Endodermal cell (in vitro differentiated cells): Measurements from ENCODE around the gene SLC44A1. TPM values are rescaled to one million over a fixed set of nuclear protein-coding genes. Genes with fewer than 3 reads are reported as not detected.

Source experiments
- DNase-seq: peaks from one replicate; pipeline ENCODE4 v3.0.0-alpha.2; 2017
- H3K27ac ChIP-seq: 2 replicates; pipeline ENCODE4 v1.5.1; 2013; ENCODE audit warnings: mild to moderate bottlenecking, low read depth, low read length, moderate library complexity
- H3K27me3 ChIP-seq: 2 replicates; pipeline ENCODE4 v1.6.1; 2013; ENCODE audit warnings: mild to moderate bottlenecking, low read length, moderate library complexity; ENCODE audit not compliant: insufficient read depth, control insufficient read depth, poor library complexity, severe bottlenecking
- H3K36me3 ChIP-seq: 2 replicates; pipeline ENCODE4 v1.7.0; 2013; ENCODE audit warnings: mild to moderate bottlenecking, low read length, moderate library complexity; ENCODE audit not compliant: control insufficient read depth, insufficient read depth
- H3K4me1 ChIP-seq: one replicate; pipeline ENCODE4 v1.7.0; 2013; ENCODE audit warnings: low read length; ENCODE audit not compliant: control insufficient read depth, insufficient read depth
- H3K4me3 ChIP-seq: 2 replicates; pipeline ENCODE4 v1.5.1; 2013; ENCODE audit warnings: mild to moderate bottlenecking, low read length, moderate library complexity
- H3K9ac ChIP-seq: 2 replicates; pipeline ENCODE4 v1.6.1; 2013; ENCODE audit warnings: mild to moderate bottlenecking, low read length, moderate library complexity; ENCODE audit not compliant: poor library complexity, severe bottlenecking; ENCODE audit errors: extremely low read depth
- H3K9me3 ChIP-seq: 2 replicates; pipeline ENCODE4 v1.6.1; 2013; ENCODE audit warnings: mild to moderate bottlenecking, low read length, moderate library complexity; ENCODE audit not compliant: control insufficient read depth
- H3K27ac Mint-ChIP-seq: 2 replicates; pipeline ENCODE4 v1.8.0; 2020; ENCODE audit warnings: mixed read lengths
- H3K27me3 Mint-ChIP-seq: 2 replicates; pipeline ENCODE4 v1.8.0; 2021; ENCODE audit warnings: mild to moderate bottlenecking, mixed read lengths; ENCODE audit not compliant: insufficient read depth
- H3K36me3 Mint-ChIP-seq: 2 replicates; pipeline ENCODE4 v1.8.0; 2020; ENCODE audit warnings: low read depth, mixed read lengths
- H3K4me1 Mint-ChIP-seq: 2 replicates; pipeline ENCODE4 v1.8.0; 2020; ENCODE audit warnings: mixed read lengths
- H3K4me3 Mint-ChIP-seq: 2 replicates; pipeline ENCODE4 v1.8.0; 2020; ENCODE audit warnings: mild to moderate bottlenecking, moderate library complexity, mixed read lengths
- H3K9me3 Mint-ChIP-seq: 2 replicates; pipeline ENCODE4 v1.8.0; 2020; ENCODE audit warnings: mild to moderate bottlenecking, mixed read lengths
- WGBS, 2 experiments: methylation state at CpG; one replicate each; pipeline versions ENCODE4 v1.1.5 to v1.1.7; 2013; ENCODE audit warnings: missing lambda C conversion rate in 2 of 2, mixed read lengths in 1 of 2; ENCODE audit not compliant: insufficient coverage in 1 of 2, insufficient read length in 1 of 2; 5-methylcytosine and 5-hydroxymethylcytosine counted together
- total RNA-seq, 2 donors: library from RNA; stranded (reverse); fragmentation: NEBNext Ultra II Directional in 1 of 2; extraction: Animal tissue kit (Norgen Biotek cat#: 25700) in 1 of 2; gene quantifications; 2 replicates in 1 of 2; 3 replicates in 1 of 2; pipeline ENCODE4 v1.2.1, GENCODE V29; 2021
- TF ChIP-seq, protein P1 (sequence below): fragments of 200-600 bp; sonication (generic); conservative IDR thresholded peaks from 2 replicates; pipeline ENCODE4 v1.5.0; 2021; ENCODE audit warnings: antibody characterized with exemption, mild to moderate bottlenecking

Gene SLC44A1
- total RNA-seq, 2 donors from 2014 or later = 69.7 to 73.4 TPM

DNA sequence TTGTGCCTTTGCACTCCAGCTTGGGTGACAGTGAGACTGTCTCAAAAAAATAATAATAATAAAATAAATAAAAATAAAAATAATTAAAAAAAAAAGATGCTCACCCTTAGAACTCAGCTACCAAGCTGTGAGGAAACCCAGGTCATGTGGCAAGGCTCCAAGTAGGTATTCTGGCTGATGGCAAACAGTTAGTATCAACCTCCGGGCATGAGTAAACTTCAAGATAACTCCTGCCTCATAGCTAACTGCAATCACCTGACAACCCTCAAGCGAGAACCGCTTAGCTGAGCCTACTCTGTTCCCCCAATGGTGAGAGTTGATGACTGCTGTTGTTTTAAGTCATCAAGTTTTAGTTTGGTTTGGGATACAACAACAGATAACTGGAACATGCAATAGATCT, 6.1 kb upstream of the SLC44A1 start:
- H3K9me3 Mint-ChIP-seq = no peaks in the 10 kb centered on the region
- no peak overlapping the region for H3K27ac Mint-ChIP-seq
- H3K9me3 ChIP-seq = no peaks in the 10 kb centered on the region
- H3K27me3 Mint-ChIP-seq = no peaks in the 10 kb centered on the region
- no peak overlapping the region for H3K4me3 ChIP-seq
- H3K4me3 Mint-ChIP-seq = no peak overlapping the region
- H3K4me1 ChIP-seq = peaks cover 10% of the 10 kb centered on the region
- 90 to 100% methylated on average over 1 to 3 of the region's 3 CpGs for WGBS, 2 experiments
- TF ChIP-seq, protein P1, sequence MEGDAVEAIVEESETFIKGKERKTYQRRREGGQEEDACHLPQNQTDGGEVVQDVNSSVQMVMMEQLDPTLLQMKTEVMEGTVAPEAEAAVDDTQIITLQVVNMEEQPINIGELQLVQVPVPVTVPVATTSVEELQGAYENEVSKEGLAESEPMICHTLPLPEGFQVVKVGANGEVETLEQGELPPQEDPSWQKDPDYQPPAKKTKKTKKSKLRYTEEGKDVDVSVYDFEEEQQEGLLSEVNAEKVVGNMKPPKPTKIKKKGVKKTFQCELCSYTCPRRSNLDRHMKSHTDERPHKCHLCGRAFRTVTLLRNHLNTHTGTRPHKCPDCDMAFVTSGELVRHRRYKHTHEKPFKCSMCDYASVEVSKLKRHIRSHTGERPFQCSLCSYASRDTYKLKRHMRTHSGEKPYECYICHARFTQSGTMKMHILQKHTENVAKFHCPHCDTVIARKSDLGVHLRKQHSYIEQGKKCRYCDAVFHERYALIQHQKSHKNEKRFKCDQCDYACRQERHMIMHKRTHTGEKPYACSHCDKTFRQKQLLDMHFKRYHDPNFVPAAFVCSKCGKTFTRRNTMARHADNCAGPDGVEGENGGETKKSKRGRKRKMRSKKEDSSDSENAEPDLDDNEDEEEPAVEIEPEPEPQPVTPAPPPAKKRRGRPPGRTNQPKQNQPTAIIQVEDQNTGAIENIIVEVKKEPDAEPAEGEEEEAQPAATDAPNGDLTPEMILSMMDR = no peak
- no peaks in the 10 kb centered on the region for H3K27me3 ChIP-seq
- no peak overlapping the region for H3K27ac ChIP-seq
- no peak overlapping the region for H3K9ac ChIP-seq
- H3K36me3 ChIP-seq = no peaks in the 10 kb centered on the region
- no peak for DNase-seq
- H3K36me3 Mint-ChIP-seq = no peaks in the 10 kb centered on the region
- peaks cover 31% of the 10 kb centered on the region for H3K4me1 Mint-ChIP-seq

DNA sequence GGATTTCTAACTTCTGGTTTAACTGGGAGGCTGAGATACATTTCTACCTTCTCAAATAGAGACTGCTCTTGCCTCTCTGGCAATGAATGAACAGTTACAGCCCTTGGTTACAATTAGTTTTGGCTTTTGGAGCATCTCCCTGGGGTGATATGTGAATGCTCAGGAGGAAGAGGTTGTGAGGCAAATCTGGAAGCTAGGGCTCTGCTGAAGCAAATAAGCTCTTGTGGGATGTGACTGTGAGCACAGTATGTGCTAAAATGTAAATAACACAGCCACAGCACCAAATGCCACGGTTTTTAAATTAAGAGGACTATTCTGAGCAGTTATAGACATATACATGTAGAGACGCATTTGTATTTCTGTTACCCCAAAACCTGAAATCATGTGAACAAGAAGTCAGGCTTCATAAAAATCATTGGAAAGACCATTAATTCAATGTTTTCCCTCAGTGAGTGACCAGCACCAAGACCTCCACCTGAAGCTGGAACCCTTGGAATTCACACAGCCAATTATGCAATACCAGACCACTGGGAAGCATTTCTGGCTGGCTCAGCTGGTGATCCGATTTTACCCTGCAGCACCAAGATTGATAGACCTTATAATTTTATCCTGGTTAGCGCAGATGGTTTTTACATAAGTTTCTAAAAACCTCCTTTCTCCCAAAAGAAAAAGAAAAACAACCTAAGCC, 3.0 kb upstream of the SLC44A1 start:
- H3K27me3 Mint-ChIP-seq = no peaks in the 10 kb centered on the region
- H3K9me3 Mint-ChIP-seq = no peaks in the 10 kb centered on the region
- WGBS, 2 experiments = 59 to 63% methylated on average over 4 of the region's 4 CpGs
- TF ChIP-seq, protein P1 = no peak
- H3K4me3 ChIP-seq = no peak overlapping the region
- H3K4me3 Mint-ChIP-seq = peak overlapping the region; percentile 8
- H3K4me1 Mint-ChIP-seq = peaks cover 39% of the 10 kb centered on the region
- H3K27me3 ChIP-seq = no peaks in the 10 kb centered on the region
- no peaks in the 10 kb centered on the region for H3K9me3 ChIP-seq
- H3K27ac Mint-ChIP-seq = peak overlapping the region; percentile 88
- peaks cover 10% of the 10 kb centered on the region for H3K4me1 ChIP-seq
- DNase-seq = peak; percentile 58
- H3K36me3 Mint-ChIP-seq = no peaks in the 10 kb centered on the region
- H3K27ac ChIP-seq = no peak overlapping the region
- H3K9ac ChIP-seq = no peak overlapping the region
- no peaks in the 10 kb centered on the region for H3K36me3 ChIP-seq

DNA sequence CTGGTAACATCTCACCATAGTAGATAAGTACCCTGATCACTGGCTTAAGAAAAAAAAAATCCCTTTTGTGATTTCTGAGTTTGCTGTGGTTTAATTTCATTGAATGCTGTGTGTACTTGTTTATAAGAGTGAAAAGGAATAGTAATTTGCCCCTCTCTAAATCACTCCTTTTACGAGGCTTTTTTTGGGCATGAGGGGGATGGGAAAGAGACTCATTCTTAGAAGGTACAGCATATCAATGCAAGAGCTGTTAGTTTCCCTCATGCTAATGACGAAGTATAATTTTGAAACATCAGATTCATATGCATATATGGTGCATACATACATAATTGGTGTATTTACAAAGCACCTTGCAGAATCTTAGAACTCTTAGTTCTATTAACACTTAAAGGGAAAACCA, 2.4 kb upstream of the SLC44A1 start:
- H3K36me3 ChIP-seq = no peaks in the 10 kb centered on the region
- H3K4me3 ChIP-seq = no peak overlapping the region

More for the DNA sequence above, 2.4 kb upstream of the SLC44A1 start:
- peak overlapping the region; percentile 88 for H3K27ac Mint-ChIP-seq
- H3K9me3 Mint-ChIP-seq = no peaks in the 10 kb centered on the region
- no peak for DNase-seq
- Histone ChIP-seq H3K9ac (no peak overlapping the region), H3K9me3 (no peaks in the 10 kb centered on the region), H3K27ac (no peak overlapping the region), H3K4me1 (peaks cover 10% of the 10 kb centered on the region), H3K27me3 (no peaks in the 10 kb centered on the region)
- no peaks in the 10 kb centered on the region for H3K36me3 Mint-ChIP-seq
- TF ChIP-seq, protein P1 = no peak
- 32% methylated on average over 2 of the region's 2 CpGs; no CpG with 5 or more reads in 1 of the 2 experiments for WGBS, 2 experiments
- peaks cover 43% of the 10 kb centered on the region for H3K4me1 Mint-ChIP-seq
- peak overlapping the region; percentile 8 for H3K4me3 Mint-ChIP-seq
- H3K27me3 Mint-ChIP-seq = no peaks in the 10 kb centered on the region
